Uterus (tissue), 4 donors: ENCODE data around the gene LRP1B. TPM values are rescaled to one million over a fixed set of nuclear protein-coding genes. Genes with fewer than 3 reads are reported as not detected.

ENCODE experiments used
- DNase-seq, 2 donors: peaks; one replicate each; pipeline ENCODE4 v3.0.0-alpha.2; 2019 to 2020
- H3K27ac ChIP-seq, 2 donors: fragments of 200-600 bp; sonication (generic); 1 replicate in 1 of 2; 2 replicates in 1 of 2; pipeline ENCODE4 v1.5.1; 2016 to 2018
- H3K27me3 ChIP-seq, 2 donors: fragments of 200-600 bp; sonication (generic); one replicate each; pipeline ENCODE4 v1.5.1; 2018 to 2019; ENCODE audit warnings: control low read depth in 1 of 2
- H3K36me3 ChIP-seq, 2 donors: fragments of 200-600 bp; sonication (generic); one replicate each; pipeline ENCODE4 v1.5.1; 2019; ENCODE audit warnings: control low read depth in 1 of 2
- H3K4me1 ChIP-seq, 2 donors: fragments of 200-600 bp; sonication (generic); one replicate each; pipeline ENCODE4 v1.5.1; 2018 to 2019; ENCODE audit warnings: control low read depth in 1 of 2
- H3K4me3 ChIP-seq, 2 donors: fragments of 200-600 bp; sonication (generic); 1 replicate in 1 of 2; 2 replicates in 1 of 2; pipeline ENCODE4 v1.5.1; 2018 to 2019; ENCODE audit warnings: mild to moderate bottlenecking in 1 of 2
- H3K9me3 ChIP-seq, 2 donors: fragments of 200-600 bp; sonication (generic); one replicate each; pipeline ENCODE4 v1.5.1; 2019; ENCODE audit warnings: control low read depth in 1 of 2
- CTCF ChIP-seq, 4 experiments: fragments of 200-600 bp in 2 of 4; fragments of 450-650 bp in 2 of 4; sonication (generic) in 2 of 4; IDR thresholded peaks; one replicate each; pipeline ENCODE4 v1.5.1; 2016 to 2019; ENCODE audit warnings: antibody characterized with exemption in 4 of 4, mild to moderate bottlenecking in 2 of 4, moderate library complexity in 1 of 4
- POLR2A ChIP-seq, 2 donors: fragments of 450-650 bp; IDR thresholded peaks; one replicate each; pipeline ENCODE4 v1.6.1; 2016; ENCODE audit warnings: antibody characterized with exemption in 2 of 2, mild to moderate bottlenecking in 1 of 2, moderate library complexity in 1 of 2
- intact Hi-C: fragments of 100-400 bp; cut with DNase I; formaldehyde crosslinking; loops from one replicate; pipeline ENCODE4 v1.15.1; 2023; ENCODE audit warnings: low total_unique reads
- total RNA-seq, 4 donors: library from RNA; depleted of rRNA in 3 of 4; stranded (reverse); fragments of >200 nt in 3 of 4; gene quantifications; one replicate each; pipeline versions ENCODE4 v1.1.0 to v1.2.4, GENCODE V29; 2014 to 2023
- donor health status: DM: yes; HTN: yes; CAD: no.

LRP1B gene
- total RNA-seq, 4 donors from 2014 or later, result 0.29 to 7.3 (median 0.79) TPM; not detected in 1

DNA sequence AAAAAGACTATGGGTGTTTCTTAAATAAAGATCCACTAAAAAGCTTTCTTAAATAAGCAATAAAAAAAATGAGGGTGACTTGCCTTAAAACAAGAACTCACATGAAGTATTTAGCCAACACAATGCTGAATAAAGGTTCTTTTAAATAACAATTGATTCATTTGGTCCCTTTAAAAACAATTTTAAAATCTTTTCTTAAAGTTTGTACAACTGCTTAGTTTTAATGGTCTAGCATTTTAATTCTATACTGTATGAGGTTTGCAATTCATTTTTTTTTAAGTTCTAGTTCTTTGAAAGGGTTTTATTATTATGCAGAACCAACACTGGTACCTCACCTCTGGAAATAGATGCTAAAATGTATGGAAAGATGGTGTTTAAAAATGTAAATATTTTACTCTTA lies 1017.5 kb downstream of the LRP1B start:
- Histone ChIP-seq H3K27ac (no peak overlapping the region), H3K4me1 (no peaks in the 10 kb centered on the region), H3K36me3 (no peaks in the 10 kb centered on the region), H3K27me3 (no peaks in the 10 kb centered on the region), H3K9me3 (no peaks in the 10 kb centered on the region), H3K4me3 (no peak overlapping the region)
- DNase-seq, result no peak
- intact Hi-C loops, result no loop called here
- TF ChIP-seq CTCF (IDR thresholded peaks at IDR 0.05), result no peak
- no peak for TF ChIP-seq POLR2A (IDR thresholded peaks at IDR 0.05)

- Histone ChIP-seq H3K36me3 (no peaks in the 10 kb centered on the region), H3K27ac (no peak overlapping the region), H3K9me3 (no peaks in the 10 kb centered on the region), H3K4me1 (no peaks in the 10 kb centered on the region), H3K27me3 (no peaks in the 10 kb centered on the region), H3K4me3 (no peak overlapping the region)
- no peak for TF ChIP-seq POLR2A (IDR thresholded peaks at IDR 0.05)
- no peak for TF ChIP-seq CTCF (IDR thresholded peaks at IDR 0.05)
- DNase-seq, result no peak
- intact Hi-C loops, result no loop called here
These were observed 1021.2 kb downstream of the LRP1B start for GRCh38 chr2:141109633-141110032.

- H3K27me3 ChIP-seq, result no peaks in the 10 kb centered on the region
- intact Hi-C loops, result no loop called here
- DNase-seq, result no peak
- H3K9me3 ChIP-seq, result no peaks in the 10 kb centered on the region
- no peak overlapping the region for H3K4me3 ChIP-seq
- H3K4me1 ChIP-seq, result no peaks in the 10 kb centered on the region
- TF ChIP-seq CTCF (IDR thresholded peaks at IDR 0.05) (no peak), POLR2A (IDR thresholded peaks at IDR 0.05) (no peak)
- H3K27ac ChIP-seq, result no peak overlapping the region
- no peaks in the 10 kb centered on the region for H3K36me3 ChIP-seq
These were observed 1025.1 kb downstream of the LRP1B start for GRCh38 chr2:141105763-141106162.

- Histone ChIP-seq H3K9me3 (no peaks in the 10 kb centered on the region), H3K27ac (no peak overlapping the region), H3K4me1 (no peaks in the 10 kb centered on the region), H3K27me3 (no peaks in the 10 kb centered on the region), H3K36me3 (no peaks in the 10 kb centered on the region), H3K4me3 (no peak overlapping the region)
- no peak for TF ChIP-seq POLR2A (IDR thresholded peaks at IDR 0.05)
- no peak for TF ChIP-seq CTCF (IDR thresholded peaks at IDR 0.05)
- no peak for DNase-seq
- intact Hi-C loops, result no loop called here
These were observed 1027.6 kb downstream of the LRP1B start for GRCh38 chr2:141103216-141103615.

- no peak for DNase-seq
- H3K36me3 ChIP-seq, result no peaks in the 10 kb centered on the region
- no peaks in the 10 kb centered on the region for H3K9me3 ChIP-seq
- intact Hi-C loops, result no loop called here
- no peak overlapping the region for H3K27ac ChIP-seq
- H3K4me3 ChIP-seq, result no peak overlapping the region
- no peaks in the 10 kb centered on the region for H3K4me1 ChIP-seq
- no peaks in the 10 kb centered on the region for H3K27me3 ChIP-seq
- TF ChIP-seq CTCF (IDR thresholded peaks at IDR 0.05) (no peak), POLR2A (IDR thresholded peaks at IDR 0.05) (no peak)
These were observed 1051.6 kb downstream of the LRP1B start for GRCh38 chr2:141079231-141079630.
